Activated CD4-positive, alpha-beta T cell treated with anti-CD3 and anti-CD28 coated beads, Interleukin-2, Interleukin-4, amounts not matched to agents 100 ng/mL and 50 ng/mL, durations not matched to agents 16 hours and 8 hours (primary cell): Measurements from ENCODE around the gene PYGM.

Experiments used
- DNase-seq: peaks from one replicate; pipeline ENCODE4 v3.0.0-alpha.2; 2020; ENCODE audit warnings: low spot score

PYGM gene

GRCh38 chr11:64767344-64768299 lies 7.8 kb upstream of the PYGM start:
- DNase-seq = peak; percentile 79

GRCh38 chr11:64766881-64767280 lies 7.1 kb upstream of the PYGM start:
- DNase-seq = no peak

- DNase-seq = no peak
Observed at GRCh38 chr11:64765851-64766665, 6.3 kb upstream of the PYGM start.

GRCh38 chr11:64765291-64765850 lies 5.6 kb upstream of the PYGM start:
- no peak for DNase-seq

GRCh38 chr11:64764753-64765152 lies 5.0 kb upstream of the PYGM start:
- no peak for DNase-seq

GRCh38 chr11:64764040-64764611 lies 4.4 kb upstream of the PYGM start:
- no peak for DNase-seq

- no peak for DNase-seq
Observed at GRCh38 chr11:64763526-64764039, 3.8 kb upstream of the PYGM start.

- no peak for DNase-seq
Observed at GRCh38 chr11:64762674-64763525, 3.1 kb upstream of the PYGM start.

- no peak for DNase-seq
Observed at GRCh38 chr11:64762277-64762673, 2.5 kb upstream of the PYGM start.

- DNase-seq = no peak
Observed at GRCh38 chr11:64760759-64761420, 1.1 kb upstream of the PYGM start.

- no peak for DNase-seq
Observed at GRCh38 chr11:64759131-64759721, 548 bp downstream of the PYGM start.

- DNase-seq = no peak
Observed at GRCh38 chr11:64758330-64759079, 1.3 kb downstream of the PYGM start.

- no peak for DNase-seq
Observed at GRCh38 chr11:64757549-64758329, 2.0 kb downstream of the PYGM start.

- DNase-seq = no peak
Observed at GRCh38 chr11:64755681-64756361, 4.0 kb downstream of the PYGM start.

- no peak for DNase-seq
Observed at GRCh38 chr11:64754919-64755662, 4.7 kb downstream of the PYGM start.

GRCh38 chr11:64754124-64754918 lies 5.5 kb downstream of the PYGM start:
- DNase-seq = no peak
